ENCODE measurements around the gene GRIK1. TPM values are rescaled to one million over a fixed set of nuclear protein-coding genes. Genes with fewer than 3 reads are reported as not detected.

Gene GRIK1
- total RNA-seq, 4 donors from 2014 or later: 0.15 to 0.29 (median 0.27) TPM; not detected in 1

DNA sequence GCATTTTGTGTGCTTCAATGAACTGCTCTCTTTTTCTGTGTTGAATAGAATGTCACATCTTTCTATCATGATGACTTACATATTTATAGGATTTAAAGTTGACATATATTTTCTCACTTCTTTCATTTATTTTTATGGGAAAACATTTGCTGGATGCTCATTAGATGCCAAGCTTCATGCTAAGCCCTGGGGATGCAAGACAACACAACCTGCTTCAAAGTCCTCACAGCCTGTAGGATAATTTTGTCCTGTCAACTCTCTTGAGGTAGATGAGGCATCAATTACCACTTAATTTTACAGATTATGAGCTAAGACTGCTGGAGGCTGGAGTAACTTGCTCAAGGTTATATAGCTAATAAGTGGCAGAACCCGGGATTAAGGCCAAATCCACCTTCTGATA, 264.3 kb downstream of the GRIK1 start:
- intact Hi-C loops (cut with DNase I): no loop called here
- H3K9me3 ChIP-seq: no peaks in the 10 kb centered on the region

GRCh38 chr21:29674343-29674742, 265.5 kb downstream of the GRIK1 start:
- TF ChIP-seq CTCF (IDR thresholded peaks at IDR 0.05) (no peak), POLR2A (IDR thresholded peaks at IDR 0.05) (no peak)
- 75 to 82% methylated on average over 3 of the region's 3 CpGs for WGBS, 2 donors
- Histone ChIP-seq H3K27me3 (no peaks in the 10 kb centered on the region), H3K4me1 (no peaks in the 10 kb centered on the region), H3K27ac (no peak overlapping the region), H3K4me3 (replicated peaks in 1 of 3) (no peak overlapping the region), H3K9me3 (no peaks in the 10 kb centered on the region), H3K36me3 (no peaks in the 10 kb centered on the region)
- intact Hi-C loops (cut with DNase I): no loop called here
- no peak for DNase-seq

More for the DNA sequence above, 264.3 kb downstream of the GRIK1 start:
- TF ChIP-seq CTCF (IDR thresholded peaks at IDR 0.05) (no peak), POLR2A (IDR thresholded peaks at IDR 0.05) (no peak)
- no peak overlapping the region for H3K27ac ChIP-seq
- H3K27me3 ChIP-seq: no peaks in the 10 kb centered on the region
- no peaks in the 10 kb centered on the region for H3K36me3 ChIP-seq
- no peaks in the 10 kb centered on the region for H3K4me1 ChIP-seq
- DNase-seq: no peak
- 82 to 93% methylated on average over 1 of the region's 1 CpG for WGBS, 2 donors
- no peak overlapping the region for H3K4me3 ChIP-seq (replicated peaks in 1 of 3)

- intact Hi-C loops (cut with DNase I): no loop called here
- TF ChIP-seq CTCF (IDR thresholded peaks at IDR 0.05): no peak
- TF ChIP-seq POLR2A (IDR thresholded peaks at IDR 0.05): no peak
- no peaks in the 10 kb centered on the region for H3K27me3 ChIP-seq
These were observed 266.6 kb downstream of the GRIK1 start for GRCh38 chr21:29673096-29673610.

DNA sequence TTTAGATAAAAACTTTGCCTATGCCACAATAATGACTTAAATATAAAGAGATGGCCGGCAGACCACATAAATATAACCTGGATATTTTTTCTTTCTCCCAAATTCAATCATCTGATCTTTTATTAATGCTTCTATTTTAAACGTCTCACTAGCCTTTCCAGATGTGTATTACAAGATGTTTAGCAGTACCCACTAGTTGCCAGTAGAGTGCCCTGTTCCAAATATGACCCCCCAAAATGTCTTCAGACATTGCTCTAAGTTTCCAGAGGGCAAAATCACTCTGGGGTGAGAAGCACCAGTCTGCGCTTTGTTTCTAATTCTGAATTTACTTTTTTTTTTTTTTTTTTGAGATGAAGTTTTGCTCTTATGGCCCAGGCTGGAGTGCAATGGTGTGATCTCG, 268.1 kb downstream of the GRIK1 start:
- Histone ChIP-seq H3K4me1 (no peaks in the 10 kb centered on the region), H3K27ac (no peak overlapping the region), H3K36me3 (no peaks in the 10 kb centered on the region), H3K27me3 (no peaks in the 10 kb centered on the region), H3K4me3 (replicated peaks in 1 of 3) (no peak overlapping the region), H3K9me3 (no peaks in the 10 kb centered on the region)
- intact Hi-C loops (cut with DNase I): no loop called here
- WGBS, 2 donors: 79 to 81% methylated on average over 4 of the region's 4 CpGs
- TF ChIP-seq CTCF (IDR thresholded peaks at IDR 0.05) (no peak), POLR2A (IDR thresholded peaks at IDR 0.05) (no peak)
- no peak for DNase-seq

More at GRCh38 chr21:29673096-29673610, 266.6 kb downstream of the GRIK1 start:
- H3K27ac ChIP-seq: no peak overlapping the region
- H3K9me3 ChIP-seq: no peaks in the 10 kb centered on the region
- WGBS, 2 donors: 77 to 81% methylated on average over 6 of the region's 6 CpGs
- DNase-seq: no peak
- no peaks in the 10 kb centered on the region for H3K36me3 ChIP-seq
- H3K4me3 ChIP-seq (replicated peaks in 1 of 3): no peak overlapping the region
- no peaks in the 10 kb centered on the region for H3K4me1 ChIP-seq

DNA sequence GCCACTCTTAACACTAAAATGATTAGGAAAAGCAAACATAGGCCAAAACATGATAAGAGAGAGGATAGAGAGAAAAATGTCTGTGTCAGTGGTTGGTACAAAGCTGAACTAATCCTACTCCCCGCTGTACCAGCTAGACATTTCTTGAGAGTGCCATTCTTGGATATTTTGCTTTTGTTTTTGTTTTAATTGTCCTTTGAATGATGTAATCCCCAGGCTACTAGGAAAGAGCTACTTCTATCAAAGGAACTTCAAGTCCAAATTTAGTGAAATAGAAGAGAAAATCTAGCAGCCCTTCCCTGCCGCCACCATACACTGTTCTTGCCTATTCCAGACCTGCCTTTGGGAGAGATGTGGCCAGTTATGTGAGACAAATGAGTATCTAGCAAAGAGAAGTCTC, 269.6 kb downstream of the GRIK1 start:
- no peak overlapping the region for H3K4me3 ChIP-seq (replicated peaks in 1 of 3)
- H3K9me3 ChIP-seq: no peaks in the 10 kb centered on the region
- H3K27ac ChIP-seq: no peak overlapping the region
- TF ChIP-seq CTCF (IDR thresholded peaks at IDR 0.05) (no peak), POLR2A (IDR thresholded peaks at IDR 0.05) (no peak)
- WGBS, 2 donors: 80 to 93% methylated on average over 2 of the region's 2 CpGs
- intact Hi-C loops (cut with DNase I): no loop called here
- DNase-seq: no peak
- H3K27me3 ChIP-seq: no peaks in the 10 kb centered on the region
- no peaks in the 10 kb centered on the region for H3K36me3 ChIP-seq
- H3K4me1 ChIP-seq: no peaks in the 10 kb centered on the region

All from thyroid gland (tissue), 4 donors.